Hepatocyte (in vitro differentiated cells): Measurements from ENCODE around the gene GNAL. TPM values are rescaled to one million over a fixed set of nuclear protein-coding genes. Genes with fewer than 3 reads are reported as not detected.

Experiments
- DNase-seq: peaks from one replicate; pipeline ENCODE4 v3.0.0-alpha.2; 2016; ENCODE audit warnings: low spot score
- H2AFZ ChIP-seq: fragments of 200-600 bp; sonication (generic); 2 replicates; pipeline ENCODE4 v1.6.0; 2016; ENCODE audit warnings: antibody characterized with exemption, mild to moderate bottlenecking
- H3K27ac ChIP-seq: fragments of 200-600 bp; sonication (generic); 2 replicates; pipeline ENCODE4 v1.5.1; 2016; ENCODE audit warnings: mild to moderate bottlenecking
- H3K27me3 ChIP-seq: fragments of 200-600 bp; sonication (generic); 2 replicates; pipeline ENCODE4 v1.6.1; 2016
- H3K36me3 ChIP-seq: fragments of 200-600 bp; sonication (generic); replicated peaks from 2 replicates; pipeline ENCODE4 v1.5.1; 2016; ENCODE audit warnings: low read depth; ENCODE audit not compliant: insufficient read depth
- H3K4me1 ChIP-seq: fragments of 200-600 bp; sonication (generic); 2 replicates; pipeline ENCODE4 v1.5.1; 2016; ENCODE audit warnings: mild to moderate bottlenecking, moderate library complexity; ENCODE audit not compliant: insufficient read depth
- H3K4me2 ChIP-seq: fragments of 200-600 bp; sonication (generic); 2 replicates; pipeline ENCODE4 v1.6.0; 2016
- H3K4me3 ChIP-seq: fragments of 200-600 bp; sonication (generic); 2 replicates; pipeline ENCODE4 v1.5.1; 2016; ENCODE audit warnings: mild to moderate bottlenecking
- H3K79me2 ChIP-seq: fragments of 200-600 bp; sonication (generic); 2 replicates; pipeline ENCODE4 v1.6.0; 2017; ENCODE audit warnings: mild to moderate bottlenecking
- H3K9me2 ChIP-seq: fragments of 200-600 bp; sonication (generic); replicated peaks from 2 replicates; pipeline ENCODE4 v1.6.0; 2017; ENCODE audit warnings: mild to moderate bottlenecking; ENCODE audit not compliant: insufficient read depth
- H3K9me3 ChIP-seq: fragments of 200-600 bp; sonication (generic); 2 replicates; pipeline ENCODE4 v1.5.1; 2016; ENCODE audit warnings: low read depth, mild to moderate bottlenecking
- H4K20me1 ChIP-seq: fragments of 200-600 bp; sonication (generic); 2 replicates; pipeline ENCODE4 v1.6.0; 2016; ENCODE audit warnings: mild to moderate bottlenecking; ENCODE audit not compliant: insufficient read depth, poor library complexity, severe bottlenecking
- CTCF ChIP-seq: fragments of 200-600 bp; sonication (generic); IDR thresholded peaks from 2 replicates; pipeline ENCODE4 v1.5.1; 2016; ENCODE audit warnings: antibody characterized with exemption, mild to moderate bottlenecking; ENCODE audit not compliant: poor library complexity
- EZH2 ChIP-seq: fragments of 200-600 bp; sonication (generic); IDR thresholded peaks from 2 replicates; pipeline ENCODE4 v1.6.1; 2016; ENCODE audit warnings: antibody characterized with exemption, mild to moderate bottlenecking, borderline replicate concordance
- EZH2phosphoT487 ChIP-seq: fragments of 200-600 bp; sonication (generic); IDR thresholded peaks from one replicate; pipeline ENCODE4 v1.6.1; 2018; ENCODE audit warnings: antibody characterized with exemption, mild to moderate bottlenecking, low read depth, moderate library complexity; ENCODE audit not compliant: unreplicated experiment, severe bottlenecking
- WGBS: methylation state at CpG from one replicate; pipeline ENCODE4 v1.1.6; 2016; ENCODE audit warnings: low lambda C conversion rate; ENCODE audit errors: missing lambda C conversion rate; 5-methylcytosine and 5-hydroxymethylcytosine counted together
- polyA plus RNA-seq: library from polyadenylated mRNA; unstranded; fragments of >200 nt; fragmentation: Nextera tagmentation; extraction: Ambion mirVana; gene quantifications from 2 replicates; pipeline ENCODE4 v1.2.1, GENCODE V29; 2016
- total RNA-seq: library from RNA; depleted of rRNA; stranded (reverse); fragments of >200 nt; gene quantifications from 2 replicates; pipeline ENCODE4 v1.2.3, GENCODE V29; 2014

The GNAL gene
- total and polyA plus RNA-seq, 2 experiments from 2014 or later, result 4.4 to 5.2 TPM

GRCh38 chr18:11859903-11860407 is 170.9 kb downstream of the GNAL start:
- Histone ChIP-seq H3K27ac (peak overlapping the region; percentile 87), H3K9me3 (no peaks in the 10 kb centered on the region), H3K4me2 (no peak overlapping the region), H4K20me1 (no peaks in the 10 kb centered on the region), H3K9me2 (no peaks in the 10 kb centered on the region), H2AFZ (no peak overlapping the region), H3K27me3 (no peaks in the 10 kb centered on the region), H3K79me2 (no peaks in the 10 kb centered on the region), H3K4me3 (no peak overlapping the region), H3K36me3 (no peaks in the 10 kb centered on the region), H3K4me1 (peaks cover 13% of the 10 kb centered on the region)
- 60% methylated on average over 4 of the region's 4 CpGs for WGBS
- no peak for TF ChIP-seq EZH2
- peak; percentile 10 for TF ChIP-seq CTCF
- peak; percentile 63 for DNase-seq

- no peak overlapping the region for H2AFZ ChIP-seq
- no peak overlapping the region for H3K4me2 ChIP-seq
- no peak overlapping the region for H3K4me3 ChIP-seq
- H3K9me2 ChIP-seq, result no peaks in the 10 kb centered on the region
- no peak for DNase-seq
- H3K4me1 ChIP-seq, result peaks cover 13% of the 10 kb centered on the region
- no peaks in the 10 kb centered on the region for H3K27me3 ChIP-seq
- H3K79me2 ChIP-seq, result no peaks in the 10 kb centered on the region
- TF ChIP-seq CTCF (no peak), EZH2phosphoT487 (no peak), EZH2 (no peak)
- WGBS, result 92% methylated on average over 17 of the region's 17 CpGs
- H3K27ac ChIP-seq, result peak overlapping the region; percentile 87
- H3K36me3 ChIP-seq, result no peaks in the 10 kb centered on the region
- no peaks in the 10 kb centered on the region for H4K20me1 ChIP-seq
- no peaks in the 10 kb centered on the region for H3K9me3 ChIP-seq
Observed at GRCh38 chr18:11860594-11861450, 171.8 kb downstream of the GNAL start.

GRCh38 chr18:11861583-11862288 is 172.7 kb downstream of the GNAL start:
- no peak for TF ChIP-seq EZH2
- TF ChIP-seq EZH2phosphoT487, result no peak
- no peaks in the 10 kb centered on the region for H3K9me3 ChIP-seq
- H3K36me3 ChIP-seq, result no peaks in the 10 kb centered on the region
- H3K27ac ChIP-seq, result peak overlapping the region; percentile 84
- H3K27me3 ChIP-seq, result no peaks in the 10 kb centered on the region
- WGBS, result 82% methylated on average over 20 of the region's 20 CpGs
- no peak overlapping the region for H3K4me3 ChIP-seq
- H3K9me2 ChIP-seq, result no peaks in the 10 kb centered on the region
- no peak overlapping the region for H2AFZ ChIP-seq
- H3K4me1 ChIP-seq, result peaks cover 6% of the 10 kb centered on the region
- no peak overlapping the region for H3K4me2 ChIP-seq
- no peaks in the 10 kb centered on the region for H3K79me2 ChIP-seq
- H4K20me1 ChIP-seq, result no peaks in the 10 kb centered on the region
- DNase-seq, result no peak
